Measurements from ENCODE around the gene NME4.

GRCh38 chr16:354971-355461 is 42.0 kb upstream of the NME4 start:
- TF ChIP-seq EP300 (IDR thresholded peaks at IDR 0.05) (no peak), CTCF (IDR thresholded peaks at IDR 0.05) (no peak)

Measured in suprapubic skin (tissue), 3 donors.